Endodermal cell (in vitro differentiated cells): ENCODE data around the gene MTNR1B. TPM values are rescaled to one million over a fixed set of nuclear protein-coding genes. Genes with fewer than 3 reads are reported as not detected.
A peak's percentile ranks its signal among the peaks of the same experiment; 100 is the strongest.

Experiments
- DNase-seq: peaks from one replicate; pipeline ENCODE4 v3.0.0-alpha.2; 2017
- H3K27ac ChIP-seq: 2 replicates; pipeline ENCODE4 v1.5.1; 2013; ENCODE audit warnings: mild to moderate bottlenecking, low read depth, low read length, moderate library complexity
- H3K27me3 ChIP-seq: 2 replicates; pipeline ENCODE4 v1.6.1; 2013; ENCODE audit warnings: mild to moderate bottlenecking, low read length, moderate library complexity; ENCODE audit not compliant: insufficient read depth, control insufficient read depth, poor library complexity, severe bottlenecking
- H3K36me3 ChIP-seq: 2 replicates; pipeline ENCODE4 v1.7.0; 2013; ENCODE audit warnings: mild to moderate bottlenecking, low read length, moderate library complexity; ENCODE audit not compliant: control insufficient read depth, insufficient read depth
- H3K4me1 ChIP-seq: one replicate; pipeline ENCODE4 v1.7.0; 2013; ENCODE audit warnings: low read length; ENCODE audit not compliant: control insufficient read depth, insufficient read depth
- H3K4me3 ChIP-seq: 2 replicates; pipeline ENCODE4 v1.5.1; 2013; ENCODE audit warnings: mild to moderate bottlenecking, low read length, moderate library complexity
- H3K9ac ChIP-seq: 2 replicates; pipeline ENCODE4 v1.6.1; 2013; ENCODE audit warnings: mild to moderate bottlenecking, low read length, moderate library complexity; ENCODE audit not compliant: poor library complexity, severe bottlenecking; ENCODE audit errors: extremely low read depth
- H3K9me3 ChIP-seq: 2 replicates; pipeline ENCODE4 v1.6.1; 2013; ENCODE audit warnings: mild to moderate bottlenecking, low read length, moderate library complexity; ENCODE audit not compliant: control insufficient read depth
- H3K27ac Mint-ChIP-seq: 2 replicates; pipeline ENCODE4 v1.8.0; 2020; ENCODE audit warnings: mixed read lengths
- H3K27me3 Mint-ChIP-seq: 2 replicates; pipeline ENCODE4 v1.8.0; 2021; ENCODE audit warnings: mild to moderate bottlenecking, mixed read lengths; ENCODE audit not compliant: insufficient read depth
- H3K36me3 Mint-ChIP-seq: 2 replicates; pipeline ENCODE4 v1.8.0; 2020; ENCODE audit warnings: low read depth, mixed read lengths
- H3K4me1 Mint-ChIP-seq: 2 replicates; pipeline ENCODE4 v1.8.0; 2020; ENCODE audit warnings: mixed read lengths
- H3K4me3 Mint-ChIP-seq: 2 replicates; pipeline ENCODE4 v1.8.0; 2020; ENCODE audit warnings: mild to moderate bottlenecking, moderate library complexity, mixed read lengths
- H3K9me3 Mint-ChIP-seq: 2 replicates; pipeline ENCODE4 v1.8.0; 2020; ENCODE audit warnings: mild to moderate bottlenecking, mixed read lengths
- WGBS, 2 experiments: methylation state at CpG; one replicate each; pipeline versions ENCODE4 v1.1.5 to v1.1.7; 2013; ENCODE audit warnings: missing lambda C conversion rate in 2 of 2, mixed read lengths in 1 of 2; ENCODE audit not compliant: insufficient coverage in 1 of 2, insufficient read length in 1 of 2; 5-methylcytosine and 5-hydroxymethylcytosine counted together
- long read RNA-seq, 4 experiments: library from polyadenylated mRNA in 2 of 4; library from RNA in 1 of 4; library from capped mRNA in 1 of 4; stranded (forward) in 3 of 4; unstranded in 1 of 4; transcript quantifications; one replicate each; pipeline ENCODE4 v2.0.0, GENCODE V29; 2020 to 2021; ENCODE audit warnings: inconsistent platforms in 1 of 4
- polyA plus RNA-seq, 2 experiments: library from polyadenylated mRNA; stranded (reverse); fragments of 50-300 nt; gene quantifications; one replicate each; pipeline ENCODE4 v1.2.3, GENCODE V29; 2013
- total RNA-seq, 2 donors: library from RNA; stranded (reverse); fragmentation: NEBNext Ultra II Directional in 1 of 2; extraction: Animal tissue kit (Norgen Biotek cat#: 25700) in 1 of 2; gene quantifications; 2 replicates in 1 of 2; 3 replicates in 1 of 2; pipeline ENCODE4 v1.2.1, GENCODE V29; 2021
- TF ChIP-seq, protein P1 (sequence below): fragments of 200-600 bp; sonication (generic); conservative IDR thresholded peaks from 2 replicates; pipeline ENCODE4 v1.5.0; 2021; ENCODE audit warnings: antibody characterized with exemption, mild to moderate bottlenecking

The MTNR1B gene
- under 1 TPM in 1 of 2 donors, not detected in 1; 0.53 TPM for total RNA-seq
- not detected for polyA plus RNA-seq (2013, experiment 1 of 2)
- polyA plus RNA-seq (2013, experiment 2 of 2): not detected
- long read RNA-seq, experiment 1: 0 reads
- long read RNA-seq, experiment 2, partial matches to known transcripts: 0 of 1 reads
- long read RNA-seq, experiment 2, other reads (novel, unspliced or antisense): 0 of 1 reads
- long read RNA-seq, experiment 3, partial matches to known transcripts: 0 of 1 reads
- long read RNA-seq, experiment 3, other reads (novel, unspliced or antisense): 0 of 1 reads
- long read RNA-seq, experiment 4: 0 reads

DNA sequence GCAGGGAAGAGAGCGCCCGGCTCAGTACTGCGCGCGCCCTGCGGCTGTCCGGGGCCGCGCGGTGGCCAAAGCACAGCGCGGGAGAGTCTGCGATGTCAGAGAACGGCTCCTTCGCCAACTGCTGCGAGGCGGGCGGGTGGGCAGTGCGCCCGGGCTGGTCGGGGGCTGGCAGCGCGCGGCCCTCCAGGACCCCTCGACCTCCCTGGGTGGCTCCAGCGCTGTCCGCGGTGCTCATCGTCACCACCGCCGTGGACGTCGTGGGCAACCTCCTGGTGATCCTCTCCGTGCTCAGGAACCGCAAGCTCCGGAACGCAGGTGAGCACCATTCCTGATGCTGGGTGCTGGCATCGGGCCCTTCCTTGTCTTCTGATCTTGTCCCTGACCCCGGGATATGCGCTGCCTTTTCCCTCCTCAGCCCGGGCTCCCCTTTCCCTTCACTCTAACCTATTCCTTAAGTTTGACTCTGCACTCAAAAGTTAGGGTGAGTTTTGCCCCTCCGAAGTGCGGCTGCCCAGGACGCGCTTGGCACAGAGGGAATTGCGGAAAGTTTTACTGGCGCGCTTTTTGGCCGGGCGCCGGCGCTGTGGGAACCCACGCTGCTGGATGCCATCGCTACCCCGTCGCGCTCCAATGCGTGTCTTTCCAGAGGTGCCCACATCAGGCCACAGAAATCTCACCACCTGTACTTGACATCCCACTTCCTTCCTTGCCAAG, at the start of gene MTNR1B:
MTNR1B (plus strand) TSS at position 18 of the 714 bp plus-strand sequence; CDS start at position 93, 75 bp downstream.
- Mint-ChIP-seq H3K4me3 (peak within 1 kb of the TSS; percentile 49), H3K4me1 (peaks cover 9% of the 10 kb centered on the region), H3K27me3 (peaks cover 50% of the 10 kb centered on the region), H3K36me3 (no peaks in the 10 kb centered on the region), H3K9me3 (no peaks in the 10 kb centered on the region), H3K27ac (no peak within 1 kb of the TSS)
- 43 to 45% methylated on average over 22 to 58 of the region's 58 CpGs for whole genome bisulfite sequencing, 2 experiments
- TF ChIP-seq, protein P1, sequence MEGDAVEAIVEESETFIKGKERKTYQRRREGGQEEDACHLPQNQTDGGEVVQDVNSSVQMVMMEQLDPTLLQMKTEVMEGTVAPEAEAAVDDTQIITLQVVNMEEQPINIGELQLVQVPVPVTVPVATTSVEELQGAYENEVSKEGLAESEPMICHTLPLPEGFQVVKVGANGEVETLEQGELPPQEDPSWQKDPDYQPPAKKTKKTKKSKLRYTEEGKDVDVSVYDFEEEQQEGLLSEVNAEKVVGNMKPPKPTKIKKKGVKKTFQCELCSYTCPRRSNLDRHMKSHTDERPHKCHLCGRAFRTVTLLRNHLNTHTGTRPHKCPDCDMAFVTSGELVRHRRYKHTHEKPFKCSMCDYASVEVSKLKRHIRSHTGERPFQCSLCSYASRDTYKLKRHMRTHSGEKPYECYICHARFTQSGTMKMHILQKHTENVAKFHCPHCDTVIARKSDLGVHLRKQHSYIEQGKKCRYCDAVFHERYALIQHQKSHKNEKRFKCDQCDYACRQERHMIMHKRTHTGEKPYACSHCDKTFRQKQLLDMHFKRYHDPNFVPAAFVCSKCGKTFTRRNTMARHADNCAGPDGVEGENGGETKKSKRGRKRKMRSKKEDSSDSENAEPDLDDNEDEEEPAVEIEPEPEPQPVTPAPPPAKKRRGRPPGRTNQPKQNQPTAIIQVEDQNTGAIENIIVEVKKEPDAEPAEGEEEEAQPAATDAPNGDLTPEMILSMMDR: no peak
- Histone ChIP-seq H3K27ac (no peak within 1 kb of the TSS), H3K27me3 (peaks cover 34% of the 10 kb centered on the region), H3K9me3 (no peaks in the 10 kb centered on the region), H3K4me3 (peak within 1 kb of the TSS; percentile 69), H3K4me1 (no peaks in the 10 kb centered on the region), H3K36me3 (no peaks in the 10 kb centered on the region), H3K9ac (no peak within 1 kb of the TSS)
- no peak for DNase-seq

DNA sequence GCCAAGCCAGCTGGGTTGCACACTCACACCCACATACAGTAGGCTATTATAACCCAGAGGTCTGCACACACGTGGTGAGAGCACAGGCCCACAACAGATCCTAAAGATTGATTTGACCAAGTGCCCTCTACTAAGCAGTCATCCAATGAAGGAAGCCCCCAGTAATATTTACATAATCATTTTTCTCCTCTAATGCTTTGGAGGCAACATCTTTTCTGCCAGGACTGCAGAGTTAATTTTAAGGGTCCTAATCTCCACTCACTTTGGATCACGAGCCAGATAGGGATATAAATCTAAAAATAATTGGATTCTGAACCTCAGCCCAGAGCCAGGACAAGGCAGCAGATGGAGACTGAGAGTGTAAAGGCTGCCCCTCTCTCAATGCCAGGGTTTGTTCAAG, 49.1 kb upstream of the MTNR1B start:
- no peaks in the 10 kb centered on the region for H3K36me3 Mint-ChIP-seq
- peaks cover 5% of the 10 kb centered on the region for H3K4me1 Mint-ChIP-seq
- no peak for DNase-seq
- H3K4me3 Mint-ChIP-seq: no peak overlapping the region
- TF ChIP-seq, protein P1: no peak
- Histone ChIP-seq H3K4me3 (no peak overlapping the region), H3K27ac (no peak overlapping the region), H3K36me3 (no peaks in the 10 kb centered on the region), H3K9me3 (peaks cover 25% of the 10 kb centered on the region), H3K27me3 (no peaks in the 10 kb centered on the region), H3K9ac (no peak overlapping the region), H3K4me1 (no peaks in the 10 kb centered on the region)
- no peaks in the 10 kb centered on the region for H3K27me3 Mint-ChIP-seq
- H3K27ac Mint-ChIP-seq: no peak overlapping the region
- WGBS, 2 experiments: 89 to 100% methylated on average over 1 to 2 of the region's 2 CpGs
- H3K9me3 Mint-ChIP-seq: peaks cover 22% of the 10 kb centered on the region

DNA sequence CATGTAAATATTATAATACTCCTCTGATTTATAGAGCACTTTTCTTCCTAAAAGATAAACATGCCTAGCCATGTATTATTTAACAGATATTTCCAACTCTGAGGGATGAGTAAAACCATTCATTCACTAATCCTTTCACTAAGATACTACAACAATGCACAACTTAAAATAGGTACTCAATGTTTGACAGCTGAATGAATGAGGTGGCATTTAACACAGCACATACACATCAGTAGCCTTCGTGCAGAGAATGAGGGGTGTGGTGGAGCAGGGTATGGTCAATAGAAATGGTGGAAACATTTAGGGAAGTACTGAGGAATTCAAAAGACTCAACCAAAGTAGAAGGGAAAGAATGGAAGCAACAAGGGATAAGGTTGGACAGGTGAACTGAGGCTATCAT, 46.7 kb upstream of the MTNR1B start:
- no peak overlapping the region for H3K9ac ChIP-seq
- no peak overlapping the region for H3K4me3 ChIP-seq
- TF ChIP-seq, protein P1: no peak
- 85% methylated on average over 1 of the region's 1 CpG; no CpG with 5 or more reads in 1 of the 2 experiments for WGBS, 2 experiments
- DNase-seq: no peak
- Mint-ChIP-seq H3K27ac (no peak overlapping the region), H3K9me3 (peaks cover 43% of the 10 kb centered on the region), H3K27me3 (no peaks in the 10 kb centered on the region), H3K36me3 (peaks cover 4% of the 10 kb centered on the region), H3K4me3 (no peak overlapping the region), H3K4me1 (peaks cover 5% of the 10 kb centered on the region)
- no peaks in the 10 kb centered on the region for H3K27me3 ChIP-seq
- no peaks in the 10 kb centered on the region for H3K36me3 ChIP-seq
- peaks cover 46% of the 10 kb centered on the region for H3K9me3 ChIP-seq
- H3K4me1 ChIP-seq: no peaks in the 10 kb centered on the region
- H3K27ac ChIP-seq: no peak overlapping the region
